Measurements from ENCODE around the gene BPHL.
"Not testable (repeated sequence)": the region's sequence is repeated elsewhere in the genome, so short reads cannot be mapped to it uniquely, and the experiment has no call there.

The BPHL gene

DNA sequence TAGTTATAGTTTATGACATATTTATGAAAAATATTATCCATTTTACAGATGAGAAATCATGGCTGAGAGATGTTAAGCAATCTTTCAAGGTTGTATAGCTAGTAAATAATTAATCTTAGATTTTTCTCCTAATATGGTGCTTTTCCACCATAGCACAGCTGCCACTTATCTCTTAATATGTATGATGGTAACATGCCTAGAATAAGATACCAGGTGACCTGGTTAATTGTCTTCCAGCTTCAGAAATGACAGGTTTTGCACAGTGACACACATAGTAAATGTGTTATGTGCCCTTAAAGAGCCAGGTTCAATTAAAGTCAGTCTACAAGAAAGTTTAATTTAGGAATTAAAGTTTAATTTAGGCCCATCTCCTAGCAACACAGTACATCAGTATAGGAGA is 24.0 kb downstream of the BPHL start:
- TF ChIP-seq, protein P1, sequence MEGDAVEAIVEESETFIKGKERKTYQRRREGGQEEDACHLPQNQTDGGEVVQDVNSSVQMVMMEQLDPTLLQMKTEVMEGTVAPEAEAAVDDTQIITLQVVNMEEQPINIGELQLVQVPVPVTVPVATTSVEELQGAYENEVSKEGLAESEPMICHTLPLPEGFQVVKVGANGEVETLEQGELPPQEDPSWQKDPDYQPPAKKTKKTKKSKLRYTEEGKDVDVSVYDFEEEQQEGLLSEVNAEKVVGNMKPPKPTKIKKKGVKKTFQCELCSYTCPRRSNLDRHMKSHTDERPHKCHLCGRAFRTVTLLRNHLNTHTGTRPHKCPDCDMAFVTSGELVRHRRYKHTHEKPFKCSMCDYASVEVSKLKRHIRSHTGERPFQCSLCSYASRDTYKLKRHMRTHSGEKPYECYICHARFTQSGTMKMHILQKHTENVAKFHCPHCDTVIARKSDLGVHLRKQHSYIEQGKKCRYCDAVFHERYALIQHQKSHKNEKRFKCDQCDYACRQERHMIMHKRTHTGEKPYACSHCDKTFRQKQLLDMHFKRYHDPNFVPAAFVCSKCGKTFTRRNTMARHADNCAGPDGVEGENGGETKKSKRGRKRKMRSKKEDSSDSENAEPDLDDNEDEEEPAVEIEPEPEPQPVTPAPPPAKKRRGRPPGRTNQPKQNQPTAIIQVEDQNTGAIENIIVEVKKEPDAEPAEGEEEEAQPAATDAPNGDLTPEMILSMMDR (IDR thresholded peaks at IDR 0.05): no peak
- no peak for DNase-seq (ENCODE audit: low spot score)
- no peak overlapping the region for H3K4me3 ChIP-seq
- H3K27ac ChIP-seq: no peak overlapping the region

DNA sequence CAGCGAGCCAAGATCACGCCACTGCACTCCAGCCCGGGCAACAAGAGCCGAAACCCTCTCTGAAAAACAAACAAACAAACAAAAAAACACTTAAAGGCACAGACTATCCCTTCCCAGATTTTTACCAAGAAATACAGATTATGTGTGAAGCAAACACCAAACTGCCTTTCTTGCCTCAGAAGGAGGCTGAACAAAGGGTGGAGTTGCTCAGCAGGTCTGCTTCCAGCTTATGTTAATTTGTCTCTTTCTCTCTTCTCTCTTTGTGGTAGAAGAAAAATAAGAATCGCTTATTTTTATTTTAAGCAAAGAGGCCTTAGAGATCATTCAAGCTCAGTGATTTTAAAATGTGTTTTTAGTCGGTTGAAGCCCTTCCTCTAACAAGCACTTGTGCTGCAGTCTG is 24.6 kb downstream of the BPHL start:
- TF ChIP-seq, protein P1 (IDR thresholded peaks at IDR 0.05): no peak
- DNase-seq (ENCODE audit: low spot score): no peak
- H3K27ac ChIP-seq: no peak overlapping the region
- H3K4me3 ChIP-seq: no peak overlapping the region

DNA sequence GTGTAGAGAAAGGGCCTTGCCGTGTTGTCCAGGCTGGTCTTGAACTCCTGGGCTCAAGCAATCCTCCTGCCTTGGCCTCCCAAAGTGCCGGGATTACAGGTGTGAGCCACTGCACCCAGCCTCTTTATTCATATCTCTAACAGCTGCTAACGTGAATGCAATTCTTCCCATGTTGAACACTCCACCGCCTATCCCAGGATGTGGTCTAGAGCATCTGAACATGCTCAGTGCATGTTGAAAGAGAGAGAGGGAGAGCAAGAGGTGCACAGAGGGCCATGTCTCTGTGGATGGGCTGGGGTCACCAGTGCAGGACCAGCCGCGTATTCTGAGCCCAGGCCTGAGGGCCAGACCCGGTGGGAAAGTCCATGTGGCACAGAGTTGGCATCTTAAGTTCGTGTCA is 26.1 kb downstream of the BPHL start:
- Histone ChIP-seq H3K4me3 (no peak overlapping the region), H3K27ac (no peak overlapping the region)
- no peak for DNase-seq (ENCODE audit: low spot score)
- TF ChIP-seq, protein P1 (IDR thresholded peaks at IDR 0.05): no peak

DNA sequence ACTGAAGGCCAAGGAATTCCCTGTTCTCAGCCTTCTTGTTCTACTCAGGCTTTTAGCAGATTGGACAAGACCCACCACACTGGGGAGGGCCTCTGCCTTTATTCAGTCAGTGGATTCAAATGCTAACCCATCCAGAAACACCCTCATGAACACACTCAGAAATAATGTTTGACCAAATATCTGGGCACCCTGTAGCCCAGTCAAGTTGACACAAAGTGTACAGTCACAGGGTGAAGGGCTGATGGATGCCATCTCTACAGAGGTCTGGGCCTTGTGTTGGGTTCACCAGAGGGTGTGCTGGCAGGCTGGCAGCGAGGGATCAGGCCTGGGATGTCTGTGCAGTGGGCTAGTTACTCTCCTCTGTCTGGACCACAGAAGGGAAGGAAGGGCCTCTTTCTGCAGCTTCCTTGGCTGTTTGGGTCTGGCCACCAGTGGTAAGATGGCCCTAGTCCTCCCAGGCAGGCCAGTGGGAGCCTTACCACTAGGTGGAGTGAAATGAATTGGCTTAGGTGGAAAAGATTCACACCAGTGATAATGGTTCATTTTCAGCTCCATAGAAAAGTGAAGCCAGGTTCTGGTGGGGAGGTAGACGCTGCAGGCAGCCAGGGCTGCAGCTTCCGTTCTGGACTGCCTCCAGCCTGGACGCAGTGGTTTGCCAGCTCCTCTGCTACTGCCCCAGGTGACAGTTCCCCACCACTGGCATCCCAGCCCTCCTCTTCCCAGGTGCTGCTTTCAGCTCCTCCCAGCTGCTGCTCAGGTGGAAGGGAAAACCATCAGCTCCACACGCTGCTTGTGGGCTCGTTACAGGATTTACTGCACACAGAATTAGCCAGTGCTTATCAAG is 29.6 kb downstream of the BPHL start:
- DNase-seq (ENCODE audit: low spot score): no peak
- Histone ChIP-seq H3K27ac (no peak overlapping the region), H3K4me3 (no peak overlapping the region)
- TF ChIP-seq, protein P1 (IDR thresholded peaks at IDR 0.05): no peak

DNA sequence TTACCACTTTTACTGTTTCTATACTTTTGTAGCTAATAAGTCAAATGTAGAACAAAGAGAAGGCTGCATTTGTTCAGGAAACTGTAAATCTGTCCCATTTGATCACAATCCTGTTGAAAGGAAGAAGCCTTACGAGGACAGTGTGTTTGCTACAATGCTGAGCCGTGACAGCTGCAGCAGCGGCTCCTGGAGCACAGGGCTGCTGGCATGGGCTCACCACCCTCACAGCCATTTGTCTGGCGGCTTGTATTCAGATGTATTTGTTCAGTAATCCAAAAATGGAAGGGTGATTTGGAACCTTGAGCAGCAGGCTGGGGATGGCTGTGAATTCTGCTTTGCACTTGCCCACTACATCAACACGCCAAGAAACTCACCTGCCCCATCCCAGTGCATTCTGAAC is 33.2 kb downstream of the BPHL start:
- no peak for DNase-seq (ENCODE audit: low spot score)
- H3K4me3 ChIP-seq: no peak overlapping the region
- no peak overlapping the region for H3K27ac ChIP-seq
- TF ChIP-seq, protein P1 (IDR thresholded peaks at IDR 0.05): no peak

DNA sequence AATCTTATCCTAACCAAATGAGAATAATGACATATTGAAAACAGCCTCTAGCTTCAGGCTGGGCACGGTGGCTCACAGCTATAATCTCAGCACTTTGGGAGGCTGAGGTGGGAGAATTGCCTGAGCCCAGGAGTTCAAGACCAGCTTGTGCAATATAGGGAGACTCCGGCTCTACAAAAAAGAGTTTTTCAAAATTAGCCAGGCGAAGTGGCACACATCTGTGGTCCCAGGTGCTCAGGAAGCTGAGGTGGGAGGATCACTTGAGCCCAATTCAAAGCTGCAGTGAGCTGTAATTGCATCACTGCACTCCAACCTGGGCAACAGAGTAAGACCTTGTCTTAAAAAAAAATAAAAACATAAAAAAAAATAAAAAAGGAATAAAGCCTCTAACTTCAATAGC is 34.2 kb downstream of the BPHL start:
- TF ChIP-seq, protein P1 (IDR thresholded peaks at IDR 0.05): no peak
- Histone ChIP-seq H3K4me3 (no peak overlapping the region), H3K27ac (no peak overlapping the region)
- DNase-seq (ENCODE audit: low spot score): no peak

DNA sequence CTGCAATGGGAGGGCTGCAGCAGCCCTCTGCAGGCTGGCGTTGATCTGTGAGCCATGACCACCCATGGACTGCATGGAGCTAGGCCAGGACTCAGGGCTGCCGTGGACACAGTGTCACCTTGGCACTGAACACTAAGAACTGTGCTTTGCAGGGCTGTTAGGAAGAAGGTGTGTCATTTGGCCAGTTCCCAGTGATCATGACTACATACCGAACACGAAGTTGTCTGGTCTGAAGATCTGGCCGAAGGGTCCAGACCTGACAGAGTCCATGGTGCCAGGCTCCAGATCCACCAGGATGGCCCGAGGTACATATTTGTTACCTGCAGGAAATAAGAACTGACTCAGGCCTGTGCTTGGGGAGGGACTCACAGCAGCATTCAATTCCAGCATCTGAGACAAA is 36.9 kb downstream of the BPHL start:
- H3K27ac ChIP-seq: not testable (repeated sequence)

DNA sequence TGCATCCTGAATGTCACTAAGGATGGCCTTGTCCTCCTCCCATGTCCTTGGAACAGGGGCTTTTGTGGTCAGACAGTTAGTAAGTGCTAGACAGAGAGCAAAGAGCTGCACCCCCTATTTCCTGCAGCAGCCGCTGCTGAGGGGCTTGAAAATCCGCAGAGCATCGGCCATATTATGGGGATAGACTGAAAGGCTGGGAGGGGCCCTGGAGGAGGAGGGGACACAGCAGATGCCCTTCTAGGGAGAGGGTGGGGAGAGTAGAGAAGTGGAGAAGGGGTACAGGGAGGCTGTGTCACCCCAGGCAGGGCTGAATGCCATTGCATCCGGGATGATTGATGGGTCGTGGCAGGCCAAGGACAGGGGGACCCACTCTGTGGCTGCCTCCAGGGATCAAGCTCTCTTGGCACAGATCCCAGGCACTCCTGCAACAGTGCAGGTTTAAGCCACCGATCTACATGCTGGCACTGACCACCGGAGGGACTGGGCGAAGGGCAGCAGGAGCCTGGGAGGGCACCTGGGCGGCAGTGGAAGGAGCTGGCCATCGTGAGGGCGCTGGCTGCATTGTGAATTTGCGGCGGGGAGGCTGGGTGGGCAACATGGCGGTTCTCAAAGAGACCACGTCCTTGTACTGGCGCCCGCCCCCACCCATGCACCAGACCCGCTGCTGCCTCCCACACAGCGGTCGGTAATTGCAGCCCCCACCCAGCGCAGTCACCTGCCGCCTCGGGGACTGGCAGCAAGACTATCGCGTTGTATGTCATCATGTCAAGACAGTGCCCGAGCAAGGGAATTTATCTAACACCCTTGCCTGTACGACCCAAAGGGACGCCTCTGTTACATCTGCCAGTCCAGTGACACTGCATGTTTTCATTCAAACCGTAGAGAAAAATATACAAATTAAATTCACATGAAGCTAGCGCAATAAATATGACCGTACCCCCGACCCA is 37.9 kb downstream of the BPHL start:
- not testable (repeated sequence) for DNase-seq (ENCODE audit: low spot score)
- Histone ChIP-seq H3K4me3 (peak overlapping the region; percentile 97), H3K27ac (peak overlapping the region; percentile 91 to 94)

More for the DNA sequence above, 36.9 kb downstream of the BPHL start:
- H3K4me3 ChIP-seq; DNase-seq (ENCODE audit: low spot score): not testable (repeated sequence)
